Measurements from ENCODE around the gene UBR1.

GRCh38 chr15:43099105-43099845 is 6.6 kb downstream of the UBR1 start:
- TF ChIP-seq REST (IDR thresholded peaks at IDR 0.05; ENCODE audit: low read depth), result no peak
- no peak for TF ChIP-seq YY1 (IDR thresholded peaks at IDR 0.05; ENCODE audit: low read depth)
- TF ChIP-seq EGR1 (IDR thresholded peaks at IDR 0.05), result no peak
- no peak for TF ChIP-seq ZBTB7A (IDR thresholded peaks at IDR 0.05; ENCODE audit: low read depth)
- 0 out of 2 replicates have a peak, but pooled peaks have one; percentile 16 for TF ChIP-seq CEBPB (IDR thresholded peaks at IDR 0.05)

Data from Ishikawa (cell line).